ENCODE measurements around the gene COMMD1. TPM values are rescaled to one million over a fixed set of nuclear protein-coding genes. Genes with fewer than 3 reads are reported as not detected.

COMMD1 gene
- polyA plus RNA-seq, 6 donors from 2014 or later = 49.3 to 66.0 (median 59.3) TPM

DNA sequence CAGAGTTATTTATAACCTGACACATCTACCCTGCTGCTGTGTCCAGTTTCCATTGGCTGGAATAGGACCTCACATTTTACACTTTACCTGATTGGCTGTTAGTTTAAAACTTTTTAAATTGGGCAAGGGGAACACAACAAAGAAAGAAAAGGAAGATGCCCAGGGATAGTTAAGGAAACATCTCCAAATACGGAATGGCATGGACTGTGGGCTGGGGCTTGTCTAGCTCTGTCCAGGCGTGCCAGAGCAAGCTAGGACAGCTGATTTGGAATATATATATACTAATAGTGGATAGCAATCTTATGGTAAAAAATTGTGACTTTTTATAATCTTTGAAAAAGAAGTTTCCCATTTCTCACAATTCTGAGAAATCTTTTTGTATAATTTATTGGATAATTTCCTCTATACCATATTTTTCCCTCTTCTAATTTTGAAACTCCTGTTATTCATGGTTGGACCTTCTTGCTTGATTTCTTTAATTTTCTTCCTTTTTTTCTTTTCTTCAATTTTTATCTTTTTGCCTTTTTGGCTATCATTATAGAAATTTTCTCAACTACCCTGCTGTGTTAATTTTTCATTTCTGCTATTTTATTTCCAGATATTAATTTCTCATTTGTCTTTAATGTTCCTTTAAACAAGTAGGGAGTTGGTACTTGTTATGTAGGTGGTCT is 55.9 kb downstream of the COMMD1 start:
- DNase-seq (no peak), ATAC-seq (ENCODE audit: low read depth in 2 of 2) (no peak)
- Mint-ChIP-seq H3K36me3 (peaks cover 0 to 8% of the 10 kb centered on the region in 2 donors), H3K9me3 (peaks cover 0 to 2% (median 0%) of the 10 kb centered on the region in 7 donors), H3K27me3 (no peaks in the 10 kb centered on the region), H3K27ac (no peak overlapping the region), H3K4me1 (peaks cover 6 to 14% (median 8%) of the 10 kb centered on the region in 3 donors), H3K4me3 (no peak overlapping the region)

DNA sequence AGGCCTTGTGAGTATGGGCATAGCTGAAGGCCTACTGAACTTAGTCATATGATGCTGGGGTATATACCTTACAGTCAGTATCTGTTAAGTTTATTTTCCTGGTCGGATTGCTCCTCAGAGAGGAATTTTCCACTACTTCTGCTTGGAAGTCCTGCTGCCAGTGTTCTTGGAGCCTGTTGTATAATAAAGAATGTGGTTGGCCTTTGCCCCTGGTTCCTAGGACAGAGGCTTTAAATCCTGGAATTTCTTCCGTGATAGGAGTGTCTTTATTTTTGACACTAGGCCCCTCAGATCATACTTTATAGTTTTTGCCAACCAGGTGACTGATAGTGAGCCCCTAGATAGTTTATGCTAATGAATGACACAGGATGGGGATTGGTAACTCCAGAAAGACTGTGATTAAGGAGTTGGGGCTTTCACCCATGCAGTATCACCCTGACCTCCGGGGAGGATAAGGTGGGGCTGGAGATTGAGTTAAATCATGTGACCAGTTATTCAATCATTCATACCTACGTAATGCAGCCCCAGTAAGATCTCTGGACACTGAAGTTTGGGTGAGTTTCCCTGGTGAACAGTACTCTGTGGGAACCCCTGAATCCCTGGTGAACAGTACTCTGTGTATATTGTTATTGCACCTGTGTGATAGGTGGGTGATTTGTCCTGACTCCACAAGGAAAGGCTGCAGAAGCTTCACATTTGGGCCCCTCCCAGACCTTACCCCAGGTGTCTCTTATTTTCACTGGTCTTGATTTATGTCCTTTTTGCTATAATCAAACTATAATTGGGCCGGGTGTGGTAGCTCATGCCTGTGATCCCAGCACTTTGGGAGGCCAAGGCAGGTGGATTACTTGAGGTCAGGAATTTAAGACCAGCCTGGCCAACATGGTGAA is 56.9 kb downstream of the COMMD1 start:
- H3K4me3 Mint-ChIP-seq = no peak overlapping the region
- peaks cover 0 to 2% (median 0%) of the 10 kb centered on the region in 7 donors for H3K9me3 Mint-ChIP-seq
- peaks cover 8 to 14% (median 11%) of the 10 kb centered on the region in 3 donors for H3K4me1 Mint-ChIP-seq
- H3K27me3 Mint-ChIP-seq = no peaks in the 10 kb centered on the region
- peaks cover 0 to 8% of the 10 kb centered on the region in 2 donors for H3K36me3 Mint-ChIP-seq
- H3K27ac Mint-ChIP-seq = peak overlapping the region in 1 of 6 donors; percentile 68
- no peak for DNase-seq
- ATAC-seq (ENCODE audit: low read depth in 2 of 2) = no peak

DNA sequence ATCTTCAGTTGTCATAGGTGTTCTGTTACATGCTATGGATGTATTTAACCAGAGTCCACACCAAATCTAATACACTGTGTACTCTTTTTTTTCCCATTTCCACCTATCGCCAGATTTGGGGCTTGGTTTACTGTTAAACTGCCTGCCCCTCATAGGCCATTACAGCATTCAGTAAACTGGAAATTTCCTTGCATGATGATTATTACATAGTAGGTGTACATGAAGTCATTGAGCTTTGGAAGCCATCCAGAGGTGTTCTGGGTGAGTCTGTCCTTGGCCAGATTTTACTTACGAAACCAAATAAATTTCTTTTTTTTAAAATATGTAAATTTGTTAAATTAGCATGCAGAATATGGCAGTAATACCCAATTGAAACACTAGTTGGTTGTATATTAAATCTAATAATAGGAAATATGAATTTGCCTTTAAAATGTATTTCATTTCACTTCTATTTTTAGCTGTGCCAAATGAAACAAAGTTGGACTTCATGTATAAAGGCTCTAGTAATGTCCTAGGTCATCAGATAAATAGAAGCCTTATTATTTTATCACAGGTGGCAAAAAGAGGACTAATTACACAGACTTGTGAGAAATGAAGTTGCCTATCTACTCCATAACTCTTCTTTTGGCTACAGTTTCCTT is 60.7 kb downstream of the COMMD1 start:
- no peaks in the 10 kb centered on the region for H3K9me3 Mint-ChIP-seq
- H3K36me3 Mint-ChIP-seq = no peaks in the 10 kb centered on the region
- no peaks in the 10 kb centered on the region for H3K27me3 Mint-ChIP-seq
- DNase-seq (no peak), ATAC-seq (ENCODE audit: low read depth in 2 of 2) (no peak)
- H3K4me3 Mint-ChIP-seq = no peak overlapping the region
- no peak overlapping the region for H3K27ac Mint-ChIP-seq
- H3K4me1 Mint-ChIP-seq = peaks cover 5 to 12% (median 5%) of the 10 kb centered on the region in 3 donors

DNA sequence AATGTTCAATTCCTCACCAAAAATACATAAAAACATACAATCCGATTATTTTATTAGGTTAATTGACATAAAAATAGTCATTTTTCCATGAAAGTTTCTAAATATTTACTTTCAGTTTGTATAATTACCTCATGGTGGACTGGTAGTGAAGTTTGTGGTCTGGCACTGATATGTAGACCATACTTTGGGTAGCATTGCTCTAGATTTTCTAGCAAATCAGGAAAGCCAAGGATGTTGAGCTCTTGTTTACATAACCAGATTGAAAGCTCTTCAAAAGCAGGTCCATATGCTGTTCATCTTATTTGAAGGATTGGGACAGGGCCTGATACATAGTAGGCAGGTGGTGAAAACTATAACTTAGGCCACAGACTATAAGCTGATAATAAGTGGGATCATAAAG is 61.8 kb downstream of the COMMD1 start:
- no peaks in the 10 kb centered on the region for H3K36me3 Mint-ChIP-seq
- peak overlapping the region in 1 of 6 donors; percentile 17 for H3K27ac Mint-ChIP-seq
- H3K4me1 Mint-ChIP-seq = peaks cover 5 to 15% (median 7%) of the 10 kb centered on the region in 3 donors
- H3K9me3 Mint-ChIP-seq = no peaks in the 10 kb centered on the region
- H3K27me3 Mint-ChIP-seq = no peaks in the 10 kb centered on the region
- H3K4me3 Mint-ChIP-seq = no peak overlapping the region
- ATAC-seq (ENCODE audit: low read depth in 2 of 2) (no peak), DNase-seq (no peak)

DNA sequence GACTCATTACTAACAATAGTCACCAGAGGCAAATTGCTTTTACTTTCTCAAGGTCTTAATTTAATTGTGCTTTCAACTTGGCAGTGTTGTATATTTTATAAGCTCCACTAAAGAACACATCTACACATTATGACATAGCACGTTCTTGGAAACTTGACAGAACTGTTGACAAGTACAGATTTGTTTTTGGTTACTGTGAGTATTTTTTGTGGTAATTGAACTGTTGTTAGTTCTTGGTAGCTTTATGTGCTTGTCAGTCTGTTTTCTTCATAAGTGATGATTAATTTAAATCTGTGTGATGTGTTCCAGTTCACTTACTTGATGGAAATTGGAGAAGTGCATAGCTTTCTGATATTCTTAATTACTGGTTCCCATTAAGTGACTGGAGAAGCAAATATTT is 63.9 kb downstream of the COMMD1 start:
- H3K4me3 Mint-ChIP-seq = no peak overlapping the region
- no peaks in the 10 kb centered on the region for H3K27me3 Mint-ChIP-seq
- peaks cover 2 to 15% (median 7%) of the 10 kb centered on the region in 3 donors for H3K4me1 Mint-ChIP-seq
- no peak overlapping the region for H3K27ac Mint-ChIP-seq
- ATAC-seq (ENCODE audit: low read depth in 2 of 2) (no peak), DNase-seq (no peak)
- no peaks in the 10 kb centered on the region for H3K9me3 Mint-ChIP-seq
- no peaks in the 10 kb centered on the region for H3K36me3 Mint-ChIP-seq

DNA sequence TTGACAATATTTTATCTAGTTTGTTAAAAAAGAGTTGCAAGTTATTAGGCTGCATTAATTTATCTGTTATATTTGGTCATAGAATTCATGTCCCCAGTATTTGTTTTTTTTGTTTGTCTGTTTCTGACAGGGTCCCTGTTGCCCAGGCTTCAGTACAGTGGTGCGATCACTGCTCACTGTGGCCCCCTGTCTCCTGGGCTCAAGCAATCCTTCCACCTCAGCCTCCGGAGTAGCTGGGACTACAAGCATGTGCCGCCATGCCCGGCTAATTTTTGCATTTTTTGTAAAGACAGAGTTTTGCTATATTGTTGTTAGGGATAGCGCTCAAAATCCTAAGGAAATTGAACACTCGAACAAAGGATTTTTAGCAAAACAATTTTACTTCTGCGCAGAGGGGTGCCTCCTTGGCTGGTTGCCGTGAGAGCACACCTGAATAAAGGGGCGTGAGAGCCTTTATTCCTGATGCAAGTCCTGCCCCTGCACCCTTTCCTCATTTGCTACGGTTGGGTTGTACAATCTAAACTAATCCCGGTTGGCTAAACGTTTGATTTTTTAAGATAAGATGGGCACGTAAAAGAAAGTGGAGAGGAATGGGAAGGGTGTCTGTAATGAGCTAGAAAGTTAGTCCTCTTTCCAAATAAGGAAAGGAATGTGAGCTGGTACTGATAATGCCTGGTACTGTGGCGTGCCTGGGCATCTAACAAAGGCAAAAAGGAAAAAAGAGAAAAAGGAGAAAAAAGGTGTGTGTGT is 65.5 kb downstream of the COMMD1 start:
- peaks cover 2 to 15% (median 7%) of the 10 kb centered on the region in 3 donors for H3K4me1 Mint-ChIP-seq
- H3K4me3 Mint-ChIP-seq = no peak overlapping the region
- DNase-seq (no peak), ATAC-seq (ENCODE audit: low read depth in 2 of 2) (no peak)
- no peaks in the 10 kb centered on the region for H3K27me3 Mint-ChIP-seq
- H3K9me3 Mint-ChIP-seq = no peaks in the 10 kb centered on the region
- no peaks in the 10 kb centered on the region for H3K36me3 Mint-ChIP-seq
- peak overlapping the region in 1 of 6 donors; percentile 39 for H3K27ac Mint-ChIP-seq

DNA sequence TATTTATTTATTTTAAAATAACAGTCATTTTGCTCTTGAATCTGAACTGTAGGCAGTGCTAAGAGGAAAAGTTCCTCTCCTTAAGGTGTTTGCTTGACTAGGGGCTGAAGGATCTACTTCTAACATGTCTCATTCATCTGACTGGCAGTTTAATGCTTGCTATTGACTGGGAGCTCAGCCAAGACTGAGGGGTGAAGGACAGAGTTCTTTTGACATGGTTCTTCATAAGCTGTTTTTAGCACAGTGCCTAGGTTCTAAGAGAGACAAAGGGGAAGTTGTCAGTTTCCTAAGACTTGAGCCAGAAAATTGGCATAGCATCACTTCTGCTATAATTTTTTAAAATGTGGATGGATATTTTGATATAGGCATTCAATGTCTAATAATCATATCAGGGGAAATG is 73.0 kb downstream of the COMMD1 start:
- H3K27me3 Mint-ChIP-seq = no peaks in the 10 kb centered on the region
- ATAC-seq (ENCODE audit: low read depth in 2 of 2) (peak; percentile 57 to 59), DNase-seq (no peak)
- peaks cover 11 to 20% of the 10 kb centered on the region in 2 donors for H3K36me3 Mint-ChIP-seq
- peaks cover 15 to 26% (median 20%) of the 10 kb centered on the region in 3 donors for H3K4me1 Mint-ChIP-seq
- peak overlapping the region in 4 of 6 donors; percentile 6 to 44 (median 20) for H3K27ac Mint-ChIP-seq
- H3K4me3 Mint-ChIP-seq = peak overlapping the region in 1 of 8 donors; percentile 20
- peaks cover 3 to 26% (median 20%) of the 10 kb centered on the region in 7 donors for H3K9me3 Mint-ChIP-seq

DNA sequence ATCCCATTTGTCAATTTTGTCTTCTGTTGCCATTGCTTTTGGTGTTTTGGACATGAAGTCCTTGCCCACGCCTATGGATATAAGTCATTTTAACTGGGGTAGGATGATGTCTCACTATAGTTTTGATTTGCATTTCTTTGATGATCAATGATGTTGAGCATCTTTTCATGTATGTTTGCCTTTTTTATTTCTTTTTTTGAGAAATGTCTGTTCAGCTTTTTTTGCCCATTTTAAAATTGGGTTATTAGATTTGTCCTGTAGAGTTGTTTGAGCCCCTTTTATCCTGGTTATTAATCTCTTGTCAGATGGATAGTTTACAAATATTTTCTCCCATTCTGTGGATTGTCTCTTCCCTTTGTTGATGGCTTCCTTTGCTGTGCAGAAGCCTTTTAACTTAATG is 75.3 kb downstream of the COMMD1 start:
- DNase-seq (no peak), ATAC-seq (ENCODE audit: low read depth in 2 of 2) (no peak)
- Mint-ChIP-seq H3K4me1 (peaks cover 19 to 26% (median 20%) of the 10 kb centered on the region in 3 donors), H3K4me3 (no peak overlapping the region), H3K36me3 (peaks cover 11 to 20% of the 10 kb centered on the region in 2 donors), H3K27ac (no peak overlapping the region), H3K9me3 (peaks cover 3 to 28% (median 20%) of the 10 kb centered on the region in 7 donors), H3K27me3 (no peaks in the 10 kb centered on the region)

DNA sequence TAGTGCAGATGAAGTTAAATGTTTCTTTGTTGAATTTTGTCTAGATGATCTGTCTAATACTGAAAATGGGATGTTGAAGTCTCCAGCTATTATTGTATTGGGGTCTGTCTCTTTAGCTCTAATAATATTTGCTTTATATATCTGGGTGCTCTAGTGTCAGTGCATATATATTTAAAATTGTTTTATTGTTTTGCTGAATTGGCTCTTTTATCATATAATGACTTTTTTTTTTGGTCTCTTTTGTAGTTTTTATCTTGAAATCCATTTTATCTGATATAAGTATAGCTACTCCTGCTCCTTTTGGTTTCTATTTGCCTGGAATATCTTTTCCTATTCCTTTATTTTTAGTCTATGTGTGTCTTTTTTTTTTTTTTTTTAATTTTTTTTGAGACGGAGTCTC is 79.2 kb downstream of the COMMD1 start:
- Mint-ChIP-seq H3K36me3 (peaks cover 11 to 20% of the 10 kb centered on the region in 2 donors), H3K4me1 (peaks cover 5 to 16% (median 6%) of the 10 kb centered on the region in 3 donors), H3K27ac (peak overlapping the region in 1 of 6 donors; percentile 24), H3K27me3 (no peaks in the 10 kb centered on the region), H3K4me3 (no peak overlapping the region), H3K9me3 (peaks cover 3 to 28% (median 20%) of the 10 kb centered on the region in 7 donors)
- no peak for ATAC-seq (ENCODE audit: low read depth in 2 of 2)
- no peak for DNase-seq

DNA sequence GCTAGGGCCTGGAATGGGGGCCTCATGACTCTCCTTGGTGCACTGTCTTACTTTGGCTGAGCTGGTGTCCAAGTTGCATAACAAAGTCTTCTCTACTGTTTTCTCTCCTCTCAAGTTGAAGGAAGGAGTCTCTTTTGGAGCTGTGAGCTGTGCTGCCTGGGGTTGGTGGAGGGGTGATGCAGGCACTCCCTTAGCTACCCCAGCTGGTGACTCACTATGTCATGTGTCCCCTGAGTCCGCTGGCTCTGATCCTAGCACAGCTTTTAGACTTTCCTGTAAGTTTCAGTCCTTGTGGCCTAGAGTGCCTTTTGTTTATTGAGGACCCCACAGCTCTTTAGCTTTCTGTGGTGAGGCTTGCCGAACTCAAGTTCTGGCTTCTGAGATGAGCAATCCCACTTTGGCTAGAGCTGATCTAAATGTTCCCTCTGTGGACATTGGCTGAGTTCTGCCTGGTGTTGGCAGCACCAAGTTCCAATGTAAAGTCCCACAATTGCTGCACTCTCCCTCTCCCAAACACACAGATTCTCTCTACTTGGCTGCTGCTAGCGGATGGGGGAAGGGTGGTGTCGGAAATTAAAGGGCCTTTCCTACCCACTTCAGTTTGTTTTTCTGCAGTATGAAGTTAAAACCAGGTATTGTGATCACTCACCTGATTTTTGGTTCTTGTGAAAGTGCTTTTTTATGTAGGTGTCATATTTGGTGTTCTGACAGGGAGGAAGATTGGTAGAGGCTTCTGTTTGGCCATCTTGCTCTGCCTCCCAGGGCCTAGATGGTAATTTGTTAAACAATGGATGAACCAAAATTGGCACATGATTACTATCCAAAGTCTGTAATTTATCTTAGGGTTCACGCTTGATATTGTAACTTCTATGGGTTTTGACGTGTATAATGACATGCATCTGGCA is 83.2 kb downstream of the COMMD1 start:
- ATAC-seq (ENCODE audit: low read depth in 2 of 2) (no peak), DNase-seq (no peak)
- H3K27ac Mint-ChIP-seq = peak overlapping the region in 3 of 6 donors; percentile 38 to 60 (median 58)
- peaks cover 3 to 14% (median 12%) of the 10 kb centered on the region in 3 donors for H3K4me1 Mint-ChIP-seq
- no peak overlapping the region for H3K4me3 Mint-ChIP-seq
- H3K9me3 Mint-ChIP-seq = peaks cover 0 to 1% (median 0%) of the 10 kb centered on the region in 7 donors
- H3K36me3 Mint-ChIP-seq = no peaks in the 10 kb centered on the region
- no peaks in the 10 kb centered on the region for H3K27me3 Mint-ChIP-seq

DNA sequence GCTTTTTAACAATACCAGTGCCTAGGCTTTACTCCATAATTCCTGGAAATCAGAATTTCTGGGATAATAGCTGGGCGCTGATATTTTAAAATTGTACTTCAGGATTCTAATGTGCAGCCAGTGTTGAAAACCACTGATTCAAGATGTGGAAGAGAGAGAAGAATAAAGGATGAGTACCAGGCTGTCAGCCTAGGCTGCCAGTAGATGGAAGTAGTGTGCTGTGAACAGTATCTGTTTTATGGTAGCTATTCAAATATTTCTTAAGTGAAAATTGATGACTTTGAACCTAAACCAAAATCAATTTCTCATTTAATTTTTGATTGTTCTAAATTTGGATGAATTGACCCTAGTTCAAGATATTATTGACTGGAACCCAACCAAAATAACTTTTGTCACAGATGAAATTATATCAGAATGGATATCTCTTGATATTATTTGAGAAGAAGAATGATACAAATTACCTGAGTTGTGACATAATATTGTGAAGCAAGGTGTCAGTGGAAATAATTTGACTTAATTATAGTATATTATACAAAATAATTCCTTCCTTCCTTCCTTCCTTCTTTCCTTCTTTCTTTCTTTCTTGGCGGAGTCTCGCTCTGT is 88.0 kb downstream of the COMMD1 start:
- Mint-ChIP-seq H3K27ac (peak overlapping the region in 1 of 6 donors; percentile 39), H3K27me3 (no peaks in the 10 kb centered on the region), H3K4me3 (no peak overlapping the region), H3K36me3 (no peaks in the 10 kb centered on the region), H3K9me3 (no peaks in the 10 kb centered on the region), H3K4me1 (peaks cover 0 to 10% (median 8%) of the 10 kb centered on the region in 3 donors)
- peak; percentile 23 for DNase-seq
- ATAC-seq (ENCODE audit: low read depth in 2 of 2) = peak in 1 of 2 donors; percentile 70

DNA sequence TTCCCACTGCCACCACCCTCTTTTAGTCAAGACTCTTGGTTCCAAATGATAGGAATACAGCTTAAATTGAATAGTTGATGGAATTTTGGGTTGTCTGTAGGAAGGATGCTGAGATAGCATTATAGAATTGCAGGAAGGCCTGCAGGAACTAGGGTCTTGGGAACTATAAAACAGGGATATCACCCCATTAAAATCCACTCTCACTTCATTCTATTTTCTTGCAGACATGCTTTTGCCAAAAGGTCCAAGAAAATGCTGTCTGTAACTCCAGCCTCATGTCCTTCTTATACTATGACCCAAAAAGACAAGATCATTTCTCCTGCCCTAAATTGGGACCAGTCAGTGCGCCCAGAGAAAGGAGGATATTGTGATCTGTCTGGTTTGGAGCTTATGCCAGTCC is 89.1 kb downstream of the COMMD1 start:
- no peaks in the 10 kb centered on the region for H3K9me3 Mint-ChIP-seq
- no peaks in the 10 kb centered on the region for H3K27me3 Mint-ChIP-seq
- no peak for ATAC-seq (ENCODE audit: low read depth in 2 of 2)
- no peak overlapping the region for H3K27ac Mint-ChIP-seq
- H3K36me3 Mint-ChIP-seq = no peaks in the 10 kb centered on the region
- no peak for DNase-seq
- no peak overlapping the region for H3K4me3 Mint-ChIP-seq
- peaks cover 0 to 9% (median 6%) of the 10 kb centered on the region in 3 donors for H3K4me1 Mint-ChIP-seq
